A673 (cell line): ENCODE results near the gene GNG4. TPM values are rescaled to one million over a fixed set of nuclear protein-coding genes. Genes with fewer than 3 reads are reported as not detected.

Source experiments
- BruUV-seq: library from RNA; stranded (reverse); fragments of 400-500 nt; replicated peaks from 2 replicates; lab custom pipeline; 2021; lab: Mats Ljungman, UMichigan
- CTCF ChIA-PET: fragments of 300-600 bp; sonication (Branson Sonifier 250); formaldehyde crosslinking; loops from one replicate; lab custom pipeline; 2022; ENCODE audit warnings: antibody characterized with exemption; lab: Charles Lee
- POLR2A ChIA-PET: fragments of 300-600 bp; sonication (Branson Sonifier 250); formaldehyde crosslinking; loops from one replicate; lab custom pipeline; 2022; ENCODE audit warnings: antibody characterized with exemption; ENCODE audit not compliant: low non-redundant PET; lab: Charles Lee
- DNase-seq: peaks from one replicate; pipeline ENCODE4 v3.0.0-alpha.2; 2015; ENCODE audit warnings: low spot score
- H3K27ac ChIP-seq: fragments of 200-600 bp; sonication (generic); 2 replicates; pipeline ENCODE4 v1.5.1; 2016; ENCODE audit warnings: mixed run types, low read depth, mild to moderate bottlenecking, mixed read lengths, antibody characterized with exemption, low read length; ENCODE audit not compliant: poor library complexity, severe bottlenecking
- H3K27me3 ChIP-seq: fragments of 200-600 bp; sonication (generic); replicated peaks from 2 replicates; pipeline ENCODE4 v1.6.1; 2017; ENCODE audit warnings: mixed run types, low read depth, mild to moderate bottlenecking, mixed read lengths, antibody characterized with exemption, low read length; ENCODE audit not compliant: insufficient read depth, poor library complexity
- H3K36me3 ChIP-seq: fragments of 200-600 bp; sonication (generic); 2 replicates; pipeline ENCODE4 v1.6.1; 2016; ENCODE audit warnings: mixed run types, mild to moderate bottlenecking, mixed read lengths, antibody characterized with exemption, low read length; ENCODE audit not compliant: insufficient read depth, poor library complexity, severe bottlenecking
- H3K4me1 ChIP-seq: fragments of 200-600 bp; sonication (generic); 2 replicates; pipeline ENCODE4 v1.6.1; 2017; ENCODE audit warnings: mixed run types, mild to moderate bottlenecking, mixed read lengths, antibody characterized with exemption, low read length; ENCODE audit not compliant: insufficient read depth, poor library complexity, severe bottlenecking
- H3K4me3 ChIP-seq: fragments of 200-600 bp; sonication (generic); 2 replicates; pipeline ENCODE4 v1.5.1; 2016; ENCODE audit warnings: low read depth, mixed run types, mild to moderate bottlenecking, mixed read lengths, low read length; ENCODE audit not compliant: poor library complexity, severe bottlenecking
- H3K9me3 ChIP-seq: fragments of 200-600 bp; sonication (generic); 2 replicates; pipeline ENCODE4 v1.6.1; 2016; ENCODE audit warnings: mixed run types, low read depth, mild to moderate bottlenecking, mixed read lengths, antibody characterized with exemption, low read length; ENCODE audit not compliant: poor library complexity, severe bottlenecking
- CTCF ChIP-seq: fragments of 300-800, 200-600 bp; sonication (generic); conservative IDR thresholded peaks from 2 replicates; pipeline ENCODE4 v1.5.1; 2017; ENCODE audit warnings: low read depth, mild to moderate bottlenecking, antibody characterized with exemption, low read length, moderate library complexity, mixed read lengths
- EZH2 ChIP-seq: fragments of 200-600 bp; sonication (generic); IDR thresholded peaks from 2 replicates; pipeline ENCODE4 v1.6.1; 2017; ENCODE audit warnings: borderline replicate concordance, low read depth, mild to moderate bottlenecking, mixed read lengths, antibody characterized with exemption, low read length; ENCODE audit not compliant: poor library complexity, severe bottlenecking
- intact Hi-C: fragments of 100-400 bp; cut with micrococcal nuclease; formaldehyde crosslinking; loops from one replicate; pipeline ENCODE4 v1.10.0; 2022; ENCODE audit not compliant: unreplicated experiment
- total RNA-seq: library from RNA; stranded (reverse); gene quantifications from 2 replicates; pipeline ENCODE4 v1.2.3, GENCODE V29; 2021

Gene GNG4
- total RNA-seq, 1 experiment from 2014 or later, result 11.0 TPM

- no peak for TF ChIP-seq CTCF
- TF ChIP-seq EZH2, result no peak
- intact Hi-C loops, result no loop called here
- CTCF ChIA-PET, result no interaction called here
- DNase-seq, result no peak
- H3K36me3 ChIP-seq, result no peaks in the 10 kb centered on the region
- no peaks in the 10 kb centered on the region for H3K9me3 ChIP-seq
- H3K4me3 ChIP-seq, result no peak overlapping the region
- H3K27ac ChIP-seq, result no peak overlapping the region
- H3K27me3 ChIP-seq, result no peaks in the 10 kb centered on the region
- POLR2A ChIA-PET, result no interaction called here
- no TSS peak for BruUV-seq
- H3K4me1 ChIP-seq, result no peaks in the 10 kb centered on the region
Measured at GRCh38 chr1:235582130-235582529, 67.5 kb downstream of the GNG4 start.

- intact Hi-C loops, result no loop called here
- Histone ChIP-seq H3K4me1 (no peaks in the 10 kb centered on the region), H3K27ac (no peak overlapping the region), H3K36me3 (no peaks in the 10 kb centered on the region), H3K27me3 (no peaks in the 10 kb centered on the region), H3K9me3 (no peaks in the 10 kb centered on the region), H3K4me3 (no peak overlapping the region)
- ChIA-PET CTCF (no interaction called here), POLR2A (no interaction called here)
- BruUV-seq, result no TSS peak
- TF ChIP-seq CTCF (no peak), EZH2 (no peak)
- no peak for DNase-seq
Measured at GRCh38 chr1:235579891-235580290, 69.7 kb downstream of the GNG4 start.

GRCh38 chr1:235575597-235575996 lies 74.0 kb downstream of the GNG4 start:
- no peaks in the 10 kb centered on the region for H3K4me1 ChIP-seq
- BruUV-seq, result no TSS peak
- TF ChIP-seq EZH2, result no peak
- no peak for TF ChIP-seq CTCF
- no peak overlapping the region for H3K4me3 ChIP-seq
- no peak for DNase-seq
- H3K36me3 ChIP-seq, result no peaks in the 10 kb centered on the region
- no peaks in the 10 kb centered on the region for H3K27me3 ChIP-seq
- no peak overlapping the region for H3K27ac ChIP-seq
- CTCF ChIA-PET, result no interaction called here
- intact Hi-C loops, result no loop called here
- POLR2A ChIA-PET, result no interaction called here
- no peaks in the 10 kb centered on the region for H3K9me3 ChIP-seq
